AG09309 (cell line): ENCODE data around the gene NOPCHAP1.

Experiments used
- DNase-seq: peaks from one replicate; pipeline ENCODE4 v3.0.0-alpha.2; 2010; ENCODE audit warnings: low read depth
- H3K4me3 ChIP-seq: 2 replicates; pipeline ENCODE4 v1.5.1; 2011; ENCODE audit warnings: mild to moderate bottlenecking, low read depth, low read length, moderate library complexity; ENCODE audit not compliant: control insufficient read depth
- TF ChIP-seq, protein P1 (sequence below): IDR thresholded peaks from 2 replicates; pipeline ENCODE4 v1.5.1; 2011; ENCODE audit warnings: mild to moderate bottlenecking, low read depth, low read length, inconsistent platforms; ENCODE audit not compliant: insufficient read depth, control insufficient read depth; ENCODE audit errors: missing control alignments

NOPCHAP1 gene

DNA sequence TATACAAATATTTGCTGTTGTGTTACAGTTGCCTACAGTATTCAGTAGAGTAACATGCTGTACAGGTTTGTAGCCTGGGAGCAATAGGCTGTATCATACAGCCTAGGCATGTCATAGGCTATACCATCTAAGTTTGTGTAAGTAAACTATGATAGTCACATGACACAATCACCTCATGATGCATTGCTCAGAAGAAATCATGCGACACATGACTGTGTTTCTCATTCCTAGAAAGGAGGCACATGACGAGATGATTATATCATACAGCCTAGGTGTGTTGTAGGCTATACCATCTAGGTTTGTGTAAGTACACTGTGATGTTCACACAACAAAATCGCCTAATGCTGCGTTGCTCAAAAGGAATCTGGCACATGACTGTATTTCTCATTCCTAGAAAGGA, 31.9 kb downstream of the NOPCHAP1 start:
- no peak for DNase-seq
- H3K4me3 ChIP-seq = no peak overlapping the region
- TF ChIP-seq, protein P1, sequence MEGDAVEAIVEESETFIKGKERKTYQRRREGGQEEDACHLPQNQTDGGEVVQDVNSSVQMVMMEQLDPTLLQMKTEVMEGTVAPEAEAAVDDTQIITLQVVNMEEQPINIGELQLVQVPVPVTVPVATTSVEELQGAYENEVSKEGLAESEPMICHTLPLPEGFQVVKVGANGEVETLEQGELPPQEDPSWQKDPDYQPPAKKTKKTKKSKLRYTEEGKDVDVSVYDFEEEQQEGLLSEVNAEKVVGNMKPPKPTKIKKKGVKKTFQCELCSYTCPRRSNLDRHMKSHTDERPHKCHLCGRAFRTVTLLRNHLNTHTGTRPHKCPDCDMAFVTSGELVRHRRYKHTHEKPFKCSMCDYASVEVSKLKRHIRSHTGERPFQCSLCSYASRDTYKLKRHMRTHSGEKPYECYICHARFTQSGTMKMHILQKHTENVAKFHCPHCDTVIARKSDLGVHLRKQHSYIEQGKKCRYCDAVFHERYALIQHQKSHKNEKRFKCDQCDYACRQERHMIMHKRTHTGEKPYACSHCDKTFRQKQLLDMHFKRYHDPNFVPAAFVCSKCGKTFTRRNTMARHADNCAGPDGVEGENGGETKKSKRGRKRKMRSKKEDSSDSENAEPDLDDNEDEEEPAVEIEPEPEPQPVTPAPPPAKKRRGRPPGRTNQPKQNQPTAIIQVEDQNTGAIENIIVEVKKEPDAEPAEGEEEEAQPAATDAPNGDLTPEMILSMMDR = no peak

DNA sequence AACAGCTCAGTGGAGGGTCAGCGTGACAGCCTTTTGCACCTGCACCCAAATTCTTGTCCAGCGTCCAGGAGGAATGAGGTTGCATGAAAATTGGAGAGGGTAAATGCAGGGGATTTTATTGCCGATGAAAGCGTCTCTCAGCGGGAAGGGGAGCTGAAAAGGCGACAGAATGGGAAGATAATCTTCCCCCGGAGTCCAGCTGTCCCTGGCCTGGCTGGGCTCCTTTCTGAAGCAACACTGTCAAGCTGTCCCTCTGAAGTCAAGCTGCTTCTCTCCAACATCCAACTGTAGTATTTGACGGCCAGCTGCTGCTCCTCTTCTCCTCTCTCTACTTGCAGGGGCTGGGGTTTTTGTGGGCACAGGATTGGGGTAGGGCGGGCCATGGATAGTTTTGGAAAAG, 32.7 kb downstream of the NOPCHAP1 start:
- DNase-seq = no peak
- no peak overlapping the region for H3K4me3 ChIP-seq
- TF ChIP-seq, protein P1 = no peak

DNA sequence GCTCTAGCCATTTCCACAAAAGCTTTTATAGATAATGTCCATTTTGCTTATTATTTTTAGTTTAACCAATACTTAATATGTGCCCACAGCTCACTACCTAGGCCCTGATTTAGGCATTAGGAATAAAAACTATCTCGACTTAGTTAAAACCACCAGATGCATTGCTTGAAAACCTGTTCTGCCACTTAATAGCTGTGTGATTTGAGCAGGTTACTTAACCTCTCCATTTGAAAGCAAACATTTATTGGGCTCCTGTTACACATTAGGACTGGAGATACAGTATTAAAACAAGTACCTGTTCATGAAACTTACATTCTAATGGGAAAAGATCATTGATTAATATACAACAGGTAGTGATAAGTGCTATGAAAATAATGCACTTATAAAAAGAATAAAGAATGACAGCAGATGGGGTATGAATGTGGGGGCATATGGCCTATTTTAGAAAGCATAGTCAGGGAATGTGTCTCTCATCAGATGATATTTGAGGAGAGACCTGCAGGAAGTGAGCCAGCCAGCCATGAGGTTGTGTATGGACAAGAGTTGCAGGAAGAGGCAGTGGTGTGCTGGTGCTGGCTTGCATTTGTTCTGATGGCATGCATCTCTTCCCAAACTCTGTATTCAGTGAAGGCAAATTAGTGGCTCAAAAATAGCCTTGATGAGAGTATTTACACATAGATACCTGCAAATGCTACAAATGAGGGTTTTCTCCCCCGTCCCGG, 34.3 kb downstream of the NOPCHAP1 start:
- no peak for DNase-seq

DNA sequence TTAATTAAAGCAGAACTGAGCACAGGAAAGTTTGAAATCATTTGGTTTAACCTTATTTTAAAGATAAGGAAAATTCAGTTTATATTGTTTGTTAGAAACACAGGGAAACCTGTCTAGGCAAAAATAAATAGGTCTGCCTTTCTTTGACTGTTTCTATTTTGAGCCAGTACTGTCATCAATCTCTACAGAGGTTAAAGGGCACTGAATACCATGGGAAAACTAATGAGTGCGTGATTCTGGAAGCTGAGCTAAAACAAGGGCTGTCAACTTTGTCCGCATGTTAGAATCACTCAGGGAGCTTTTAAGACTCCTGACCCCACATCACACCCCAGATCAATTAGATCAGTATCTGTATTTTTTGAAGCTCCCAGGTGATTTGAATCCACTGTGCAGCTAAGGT, 38.8 kb downstream of the NOPCHAP1 start:
- H3K4me3 ChIP-seq = no peak overlapping the region
- DNase-seq = no peak
- TF ChIP-seq, protein P1 = no peak

More for the DNA sequence above, 34.3 kb downstream of the NOPCHAP1 start:
- TF ChIP-seq, protein P1 = no peak
- H3K4me3 ChIP-seq = no peak overlapping the region

DNA sequence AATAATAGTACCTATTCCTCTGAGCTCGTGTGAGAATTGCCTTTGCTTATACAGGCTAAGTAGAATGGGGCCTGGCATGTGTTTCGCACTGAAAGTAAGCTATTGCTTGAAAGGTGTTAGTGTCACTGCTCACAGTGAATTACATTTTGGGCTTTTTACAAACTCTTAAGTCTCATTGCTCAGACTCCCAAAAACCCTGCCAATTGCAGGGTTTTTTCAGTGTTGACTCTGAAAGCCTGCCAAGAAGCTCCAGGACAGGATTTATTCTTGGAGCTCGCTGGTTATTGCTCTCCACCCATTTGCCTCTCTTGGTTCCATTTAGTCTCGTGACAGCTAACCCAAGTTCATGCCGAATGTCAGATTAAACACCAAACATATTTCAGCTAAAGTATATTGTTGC, 39.8 kb downstream of the NOPCHAP1 start:
- no peak overlapping the region for H3K4me3 ChIP-seq
- peak; percentile 17 for DNase-seq
- TF ChIP-seq, protein P1 = no peak

DNA sequence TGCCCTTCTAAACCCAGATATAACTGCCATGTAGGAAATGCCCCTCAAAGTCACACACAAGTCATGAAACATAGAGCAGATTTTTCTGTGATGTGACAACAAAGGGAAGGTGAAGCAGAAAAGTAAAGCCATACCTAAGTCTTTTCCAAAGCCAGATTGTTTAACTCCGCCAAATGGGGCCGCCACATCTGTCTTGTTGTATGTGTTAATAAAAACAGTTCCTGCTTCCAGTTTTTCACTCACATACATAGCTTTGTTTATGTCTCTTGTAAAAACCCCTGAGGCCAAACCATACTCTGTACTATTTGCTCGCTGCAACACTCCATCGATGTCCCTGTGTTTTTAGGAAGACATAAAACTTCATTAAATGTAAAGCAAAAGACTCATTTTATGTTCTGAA, 40.3 kb downstream of the NOPCHAP1 start:
- H3K4me3 ChIP-seq = no peak overlapping the region
- TF ChIP-seq, protein P1 = no peak
- DNase-seq = no peak
